Measurements from ENCODE around the gene RAB25. TPM values are rescaled to one million over a fixed set of nuclear protein-coding genes. Genes with fewer than 3 reads are reported as not detected.

RAB25 gene
- not detected in 2 replicates for polyA plus RNA-seq (2011; rRNA removed)
- polyA minus RNA-seq (2011; rRNA and poly(A)+ RNA removed) = not detected in 2 replicates

GRCh38 chr1:156060937-156061636, at the start of gene RAB25:
TSS of gene RAB25 (plus strand) at chr1:156061160. CDS start at chr1:156061401, 241 bp downstream.
- Histone ChIP-seq H3K27me3 (ENCODE audit: control insufficient read depth, insufficient read depth, low read length) (no peaks in the 10 kb centered on the region), H3K36me3 (ENCODE audit: control insufficient read depth, insufficient read depth, low read length) (no peaks in the 10 kb centered on the region; the same call in 1 of the 2 replicates), H3K4me3 (ENCODE audit: low read depth, low read length) (no peak within 1 kb of the TSS)
- ChIA-PET POLR2A (no interaction called here), CTCF (interaction anchor here (0.6 to 1.6 kb wide), 4 partner anchors 14 to 69 kb away, joined by 3 to 4 read pairs (median 3); no protein-coding TSS in a partner anchor)
- DNase-seq (ENCODE audit: low read depth) = no peak
- TF ChIP-seq CTCF (IDR thresholded peaks at IDR 0.05; ENCODE audit: insufficient read depth, low read depth, low read length) = no peak

GRCh38 chr1:156012051-156012817, 48.7 kb upstream of the RAB25 start:
- TF ChIP-seq CTCF (IDR thresholded peaks at IDR 0.05; ENCODE audit: insufficient read depth, low read depth, low read length) = no peak
- no peak for DNase-seq (ENCODE audit: low read depth)
- POLR2A ChIA-PET = no interaction called here
- Histone ChIP-seq H3K36me3 (ENCODE audit: control insufficient read depth, insufficient read depth, low read length) (peaks cover 26% of the 10 kb centered on the region), H3K27me3 (ENCODE audit: control insufficient read depth, insufficient read depth, low read length) (no peaks in the 10 kb centered on the region), H3K4me3 (ENCODE audit: low read depth, low read length) (no peak overlapping the region)
- CTCF ChIA-PET = interaction anchor here (0.6 kb wide), 1 partner anchor 213 kb away, joined by 6 read pairs; no protein-coding TSS in a partner anchor

- ChIA-PET CTCF (interaction anchor here (1.4 to 3.2 kb wide), 2 partner anchors 13 to 51 kb away, joined by 3 to 9 read pairs; no protein-coding TSS in a partner anchor), POLR2A (no interaction called here)
- TF ChIP-seq CTCF (IDR thresholded peaks at IDR 0.05; ENCODE audit: insufficient read depth, low read depth, low read length) = no peak
- DNase-seq (ENCODE audit: low read depth) = no peak
- no peaks in the 10 kb centered on the region for H3K27me3 ChIP-seq (ENCODE audit: control insufficient read depth, insufficient read depth, low read length)
- H3K4me3 ChIP-seq (ENCODE audit: low read depth, low read length) = no peak overlapping the region
- H3K36me3 ChIP-seq (ENCODE audit: control insufficient read depth, insufficient read depth, low read length) = peaks cover 19% of the 10 kb centered on the region
These were observed 46.1 kb upstream of the RAB25 start for GRCh38 chr1:156014829-156015228.

- Histone ChIP-seq H3K36me3 (ENCODE audit: control insufficient read depth, insufficient read depth, low read length) (no peaks in the 10 kb centered on the region), H3K4me3 (ENCODE audit: low read depth, low read length) (peak overlapping the region; percentile 71), H3K27me3 (ENCODE audit: control insufficient read depth, insufficient read depth, low read length) (no peaks in the 10 kb centered on the region; the same call in 1 of the 2 replicates)
- DNase-seq (ENCODE audit: low read depth) = no peak
- ChIA-PET POLR2A (interaction anchor here (0.6 kb wide), 1 partner anchor 57 kb away, joined by 8 read pairs; no protein-coding TSS in a partner anchor), CTCF (interaction anchor here (1.0 to 1.3 kb wide), 2 partner anchors 33 to 46 kb away, joined by 3 read pairs; no protein-coding TSS in a partner anchor)
- no peak for TF ChIP-seq CTCF (IDR thresholded peaks at IDR 0.05; ENCODE audit: insufficient read depth, low read depth, low read length)
These were observed 41.0 kb upstream of the RAB25 start for GRCh38 chr1:156019946-156020292.
